ENCODE measurements around the gene ATP2B2.

Gene ATP2B2

GRCh38 chr3:10378742-10379141 is 126.6 kb downstream of the ATP2B2 start:
- no peak for DNase-seq

GRCh38 chr3:10378246-10378645 is 127.1 kb downstream of the ATP2B2 start:
- DNase-seq = no peak

- DNase-seq = no peak
Observed at GRCh38 chr3:10377148-10377725, 128.1 kb downstream of the ATP2B2 start.

GRCh38 chr3:10376353-10376752 is 129.0 kb downstream of the ATP2B2 start:
- DNase-seq = no peak

GRCh38 chr3:10375296-10376053 is 129.9 kb downstream of the ATP2B2 start:
- no peak for DNase-seq

- no peak for DNase-seq
Observed at GRCh38 chr3:10374311-10374710, 131.1 kb downstream of the ATP2B2 start.

GRCh38 chr3:10373686-10374261 is 131.6 kb downstream of the ATP2B2 start:
- DNase-seq = peak; percentile 54

- no peak for DNase-seq
Observed at GRCh38 chr3:10371789-10372188, 133.6 kb downstream of the ATP2B2 start.

- DNase-seq = no peak
Observed at GRCh38 chr3:10371167-10371566, 134.2 kb downstream of the ATP2B2 start.

- peak; percentile 34 for DNase-seq
Observed at GRCh38 chr3:10370429-10370828, 135.0 kb downstream of the ATP2B2 start.

GRCh38 chr3:10368512-10368911 is 136.9 kb downstream of the ATP2B2 start:
- DNase-seq = no peak

- no peak for DNase-seq
Observed at GRCh38 chr3:10367506-10367905, 137.9 kb downstream of the ATP2B2 start.

GRCh38 chr3:10366651-10367101 is 138.7 kb downstream of the ATP2B2 start:
- DNase-seq = peak; percentile 97

GRCh38 chr3:10365791-10366190 is 139.6 kb downstream of the ATP2B2 start:
- peak; percentile 29 for DNase-seq

GRCh38 chr3:10365316-10365715 is 140.1 kb downstream of the ATP2B2 start:
- no peak for DNase-seq

GRCh38 chr3:10364806-10365205 is 140.6 kb downstream of the ATP2B2 start:
- DNase-seq = no peak

- no peak for DNase-seq
Observed at GRCh38 chr3:10363935-10364334, 141.5 kb downstream of the ATP2B2 start.

GRCh38 chr3:10361375-10361774 is 144.0 kb downstream of the ATP2B2 start:
- DNase-seq = no peak

- no peak for DNase-seq
Observed at GRCh38 chr3:10360478-10360877, 144.9 kb downstream of the ATP2B2 start.

- DNase-seq = no peak
Observed at GRCh38 chr3:10359761-10360161, 145.6 kb downstream of the ATP2B2 start.

GRCh38 chr3:10358309-10358980 is 146.9 kb downstream of the ATP2B2 start:
- no peak for DNase-seq

GRCh38 chr3:10357592-10358308 is 147.6 kb downstream of the ATP2B2 start:
- peak; percentile 92 for DNase-seq

GRCh38 chr3:10357095-10357494 is 148.3 kb downstream of the ATP2B2 start:
- DNase-seq = no peak

Measured in fibroblast of skin of right quadriceps (primary cell).